Testis (tissue), 3 donors: ENCODE measurements around the gene SNURF. TPM values are rescaled to one million over a fixed set of nuclear protein-coding genes. Genes with fewer than 3 reads are reported as not detected.

Experiments used
- DNase-seq: peaks from one replicate; pipeline ENCODE4 v3.0.0-alpha.2; 2019
- H3K27ac ChIP-seq, 2 donors: fragments of 200-600 bp; sonication (generic); one replicate each; pipeline ENCODE4 v1.5.1; 2019
- H3K27me3 ChIP-seq: fragments of 200-600 bp; sonication (generic); one replicate; pipeline ENCODE4 v1.5.1; 2019
- H3K36me3 ChIP-seq: fragments of 200-600 bp; sonication (generic); one replicate; pipeline ENCODE4 v1.5.1; 2017; ENCODE audit warnings: low read depth; ENCODE audit errors: missing control alignments
- H3K4me1 ChIP-seq: fragments of 200-600 bp; sonication (generic); one replicate; pipeline ENCODE4 v1.5.1; 2019
- H3K4me3 ChIP-seq, 2 donors: fragments of 200-600 bp; sonication (generic); one replicate each; pipeline ENCODE4 v1.5.1; 2017 to 2019
- H3K9me3 ChIP-seq: fragments of 200-600 bp; sonication (generic); one replicate; pipeline ENCODE4 v1.5.1; 2017
- POLR2A ChIP-seq: fragments of 450-650 bp; IDR thresholded peaks from one replicate; pipeline ENCODE4 v1.6.1; 2017; ENCODE audit warnings: antibody characterized with exemption, mild to moderate bottlenecking, moderate library complexity
- WGBS, 2 donors: methylation state at CpG; one replicate each; pipeline ENCODE4 v1.1.5; 2018; 5-methylcytosine and 5-hydroxymethylcytosine counted together
- intact Hi-C: fragments of 100-400 bp; cut with DNase I; formaldehyde crosslinking; loops from one replicate; pipeline ENCODE4 v1.15.1; 2023; ENCODE audit warnings: low total_unique reads
- polyA plus RNA-seq: library from polyadenylated mRNA; stranded (reverse); fragments of 350-450 nt; fragmentation: Illumina TruSeq; extraction: RNeasy Lipid Tissue Mini Kit (QIAGEN cat#74804); gene quantifications from one replicate; pipeline ENCODE4 v1.2.3, GENCODE V29; 2014; ENCODE audit warnings: low read depth, low replicate concordance; ENCODE audit not compliant: insufficient read depth
- total RNA-seq, 2 donors: library from RNA; depleted of rRNA; stranded (reverse); fragments of >200 nt; gene quantifications; one replicate each; pipeline ENCODE4 v1.2.3, GENCODE V29; 2016
- TF ChIP-seq, protein P1 (sequence below), 3 experiments: fragments of 450-650 bp in 2 of 3; fragments of 200-600 bp in 1 of 3; sonication (generic) in 1 of 3; IDR thresholded peaks; one replicate each; pipeline ENCODE4 v1.5.1; 2016 to 2019; ENCODE audit warnings: antibody characterized with exemption in 3 of 3, mild to moderate bottlenecking in 2 of 3, moderate library complexity in 1 of 3

The SNURF gene
- total and polyA plus RNA-seq, 3 donors from 2014 or later, result 8.6 to 15.7 (median 14.3) TPM

DNA sequence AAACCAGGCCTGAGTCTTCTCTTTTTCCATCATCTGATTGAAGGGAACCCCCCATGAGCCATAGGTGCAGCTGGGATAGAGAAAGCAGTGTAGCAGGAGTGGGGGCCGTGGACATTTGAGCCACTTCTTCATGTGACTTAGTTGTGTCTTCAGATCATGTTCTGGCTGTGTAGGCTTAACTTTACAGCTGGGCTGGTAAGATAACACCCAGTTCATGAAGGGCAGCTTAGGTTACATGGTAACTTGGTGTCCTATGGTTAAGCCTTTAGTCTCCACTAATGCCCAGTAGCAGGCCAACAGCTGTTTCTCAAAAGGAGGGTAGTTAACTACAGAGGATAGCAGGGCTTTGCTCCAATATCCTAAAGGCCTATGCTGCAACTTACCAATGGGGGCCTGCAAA is 11.4 kb upstream of the SNURF start:
- no peak for DNase-seq
- no peaks in the 10 kb centered on the region for H3K27me3 ChIP-seq
- no peaks in the 10 kb centered on the region for H3K9me3 ChIP-seq
- no peak overlapping the region for H3K4me3 ChIP-seq
- 75 to 89% methylated on average over 1 of the region's 1 CpG for WGBS, 2 donors
- H3K36me3 ChIP-seq, result no peaks in the 10 kb centered on the region
- intact Hi-C loops, result no loop called here
- no peaks in the 10 kb centered on the region for H3K4me1 ChIP-seq
- no peak for TF ChIP-seq POLR2A
- TF ChIP-seq, protein P1, sequence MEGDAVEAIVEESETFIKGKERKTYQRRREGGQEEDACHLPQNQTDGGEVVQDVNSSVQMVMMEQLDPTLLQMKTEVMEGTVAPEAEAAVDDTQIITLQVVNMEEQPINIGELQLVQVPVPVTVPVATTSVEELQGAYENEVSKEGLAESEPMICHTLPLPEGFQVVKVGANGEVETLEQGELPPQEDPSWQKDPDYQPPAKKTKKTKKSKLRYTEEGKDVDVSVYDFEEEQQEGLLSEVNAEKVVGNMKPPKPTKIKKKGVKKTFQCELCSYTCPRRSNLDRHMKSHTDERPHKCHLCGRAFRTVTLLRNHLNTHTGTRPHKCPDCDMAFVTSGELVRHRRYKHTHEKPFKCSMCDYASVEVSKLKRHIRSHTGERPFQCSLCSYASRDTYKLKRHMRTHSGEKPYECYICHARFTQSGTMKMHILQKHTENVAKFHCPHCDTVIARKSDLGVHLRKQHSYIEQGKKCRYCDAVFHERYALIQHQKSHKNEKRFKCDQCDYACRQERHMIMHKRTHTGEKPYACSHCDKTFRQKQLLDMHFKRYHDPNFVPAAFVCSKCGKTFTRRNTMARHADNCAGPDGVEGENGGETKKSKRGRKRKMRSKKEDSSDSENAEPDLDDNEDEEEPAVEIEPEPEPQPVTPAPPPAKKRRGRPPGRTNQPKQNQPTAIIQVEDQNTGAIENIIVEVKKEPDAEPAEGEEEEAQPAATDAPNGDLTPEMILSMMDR (IDR thresholded peaks at IDR 0.05), result no peak
- no peak overlapping the region for H3K27ac ChIP-seq

DNA sequence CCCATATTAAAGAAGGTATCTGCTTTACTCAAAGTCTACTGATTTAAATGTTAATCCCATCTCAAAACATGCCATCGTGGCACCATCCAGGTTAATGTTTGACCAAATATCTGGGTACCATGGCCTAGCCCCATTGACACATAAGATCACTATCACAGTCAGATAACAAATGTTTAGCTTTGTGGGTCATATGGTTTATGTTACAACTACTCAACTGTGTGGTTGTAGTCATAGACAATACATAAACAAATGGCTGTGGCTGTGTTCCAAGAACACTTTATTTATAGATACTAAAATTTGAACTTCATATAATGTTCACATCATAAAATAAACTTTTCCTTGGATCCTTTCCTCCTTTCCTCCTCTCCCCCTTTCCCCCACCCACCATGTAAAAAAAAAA is 9.8 kb upstream of the SNURF start:
- no peaks in the 10 kb centered on the region for H3K36me3 ChIP-seq
- no peak overlapping the region for H3K4me3 ChIP-seq
- intact Hi-C loops, result no loop called here
- no peaks in the 10 kb centered on the region for H3K27me3 ChIP-seq
- DNase-seq, result no peak
- TF ChIP-seq, protein P1 (IDR thresholded peaks at IDR 0.05), result no peak
- TF ChIP-seq POLR2A, result no peak
- no peaks in the 10 kb centered on the region for H3K4me1 ChIP-seq
- 65 to 82% methylated on average over 1 of the region's 1 CpG for WGBS, 2 donors
- no peaks in the 10 kb centered on the region for H3K9me3 ChIP-seq
- no peak overlapping the region for H3K27ac ChIP-seq

DNA sequence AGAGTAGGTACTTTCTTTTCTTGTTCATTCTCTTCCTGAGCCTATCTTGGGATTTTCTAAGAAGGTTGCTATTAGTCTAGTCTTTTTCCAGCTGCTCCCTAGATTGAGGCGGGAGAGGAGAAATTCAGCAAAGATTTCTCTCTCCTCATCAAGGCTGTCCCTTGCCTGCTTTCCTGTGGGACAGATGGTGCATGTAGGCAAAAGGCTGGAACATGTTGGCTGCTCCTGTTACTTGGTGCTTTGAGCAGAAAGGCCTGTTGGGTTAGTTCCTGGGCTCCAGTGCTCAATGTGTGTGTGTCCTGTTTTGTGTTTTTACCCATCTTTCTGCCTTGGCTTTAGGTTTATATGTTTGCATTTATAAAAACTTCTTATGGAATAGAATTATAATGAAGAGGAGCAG is 9.1 kb upstream of the SNURF start:
- Histone ChIP-seq H3K36me3 (no peaks in the 10 kb centered on the region), H3K4me1 (no peaks in the 10 kb centered on the region), H3K9me3 (no peaks in the 10 kb centered on the region), H3K4me3 (no peak overlapping the region), H3K27me3 (no peaks in the 10 kb centered on the region), H3K27ac (no peak overlapping the region)
- WGBS, 2 donors, result 86 to 88% methylated on average over 1 of the region's 1 CpG
- intact Hi-C loops, result no loop called here
- no peak for DNase-seq
- TF ChIP-seq, protein P1 (IDR thresholded peaks at IDR 0.05), result no peak
- TF ChIP-seq POLR2A, result no peak

DNA sequence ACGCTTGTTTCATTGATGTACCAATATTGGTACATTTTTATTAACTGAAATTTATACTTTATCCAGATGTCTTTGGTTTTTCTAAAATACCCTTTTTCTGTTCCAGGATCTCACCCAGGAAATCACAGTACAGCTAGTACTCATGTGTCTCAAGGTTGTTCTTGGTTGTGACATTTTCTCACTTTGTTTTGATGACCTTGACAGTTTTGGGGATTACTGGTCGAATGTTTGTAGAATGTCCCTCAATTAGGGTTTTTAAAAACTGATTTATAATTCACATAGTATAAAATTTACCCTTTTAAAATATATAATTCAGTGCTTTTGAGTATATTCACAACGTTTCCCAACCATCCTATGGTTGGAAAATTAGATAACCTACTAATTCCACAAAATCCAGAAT is 6.3 kb upstream of the SNURF start:
- Histone ChIP-seq H3K36me3 (no peaks in the 10 kb centered on the region), H3K4me3 (no peak overlapping the region), H3K27me3 (no peaks in the 10 kb centered on the region), H3K9me3 (no peaks in the 10 kb centered on the region), H3K27ac (no peak overlapping the region), H3K4me1 (no peaks in the 10 kb centered on the region)
- no peak for TF ChIP-seq POLR2A
- TF ChIP-seq, protein P1 (IDR thresholded peaks at IDR 0.05), result no peak
- WGBS, 2 donors, result 55 to 59% methylated on average over 3 of the region's 3 CpGs
- intact Hi-C loops, result no loop called here
- no peak for DNase-seq

DNA sequence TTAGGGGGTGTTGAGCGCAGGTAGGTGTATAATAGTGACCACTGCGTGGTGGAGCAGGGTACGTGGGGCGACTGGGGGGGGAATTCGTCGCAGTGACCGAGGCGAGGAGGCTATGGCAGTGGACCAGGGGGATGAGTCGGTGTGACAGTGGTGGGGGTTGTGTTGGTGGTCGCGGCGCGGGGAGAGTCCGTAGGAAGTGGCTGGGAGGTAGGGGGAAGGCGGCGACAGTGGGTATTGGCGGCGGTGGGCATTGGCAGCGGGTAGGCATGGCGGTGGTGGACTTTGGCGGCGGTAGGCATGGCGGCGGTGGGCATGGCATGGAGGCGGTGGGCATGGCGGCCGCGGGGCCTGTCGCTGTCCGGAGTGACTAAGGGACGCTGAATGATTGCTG is 739 bp downstream of the SNURF start:
- intact Hi-C loops, result no loop called here
- no peaks in the 10 kb centered on the region for H3K27me3 ChIP-seq
- no peak for TF ChIP-seq POLR2A
- TF ChIP-seq, protein P1 (IDR thresholded peaks at IDR 0.05), result no peak
- peak; percentile 31 for DNase-seq
- peak overlapping the region; percentile 81 to 83 for H3K27ac ChIP-seq
- 37 to 53% methylated on average over 29 to 31 of the region's 31 CpGs for WGBS, 2 donors
- no peaks in the 10 kb centered on the region for H3K4me1 ChIP-seq
- no peaks in the 10 kb centered on the region for H3K9me3 ChIP-seq
- H3K36me3 ChIP-seq, result no peaks in the 10 kb centered on the region
- peak overlapping the region; percentile 74 to 91 for H3K4me3 ChIP-seq
